GM19372 (cell line): ENCODE measurements around the gene IGSF21.
"Not testable (repeated sequence)": the region's sequence is repeated elsewhere in the genome, so short reads cannot be mapped to it uniquely, and the experiment has no call there.

Source experiments
- ATAC-seq: cut with Tn5 transposase; IDR thresholded peaks from one replicate; pipeline ENCODE4 v1.9.1; 2021; ENCODE audit warnings: mild to moderate bottlenecking, low read depth, moderate library complexity; ENCODE audit not compliant: unreplicated experiment

The IGSF21 gene

DNA sequence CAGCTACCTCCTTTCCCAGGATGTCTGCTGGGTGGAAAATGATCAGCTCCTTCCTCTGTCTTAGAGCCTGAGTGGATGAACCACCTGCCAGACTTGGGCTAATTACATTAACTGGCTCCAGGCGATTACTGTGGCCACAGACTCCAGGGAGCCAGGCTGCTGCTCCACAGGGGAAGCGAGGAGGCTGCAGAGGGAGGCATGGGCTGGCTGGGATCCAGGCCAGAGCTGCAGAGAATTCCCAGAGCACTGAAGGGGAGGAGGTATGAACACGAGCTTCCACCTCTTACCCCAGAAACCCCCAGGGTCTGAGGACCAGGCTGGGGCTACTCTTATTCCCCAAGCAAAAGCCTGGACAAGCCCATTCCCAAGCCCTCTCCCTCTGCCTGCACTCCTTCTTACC, 237.2 kb downstream of the IGSF21 start:
- ATAC-seq, result no peak

GRCh38 chr1:18347559-18347958, 240.0 kb downstream of the IGSF21 start:
- no peak for ATAC-seq

- no peak for ATAC-seq
Measured at GRCh38 chr1:18348354-18348753, 240.8 kb downstream of the IGSF21 start.

DNA sequence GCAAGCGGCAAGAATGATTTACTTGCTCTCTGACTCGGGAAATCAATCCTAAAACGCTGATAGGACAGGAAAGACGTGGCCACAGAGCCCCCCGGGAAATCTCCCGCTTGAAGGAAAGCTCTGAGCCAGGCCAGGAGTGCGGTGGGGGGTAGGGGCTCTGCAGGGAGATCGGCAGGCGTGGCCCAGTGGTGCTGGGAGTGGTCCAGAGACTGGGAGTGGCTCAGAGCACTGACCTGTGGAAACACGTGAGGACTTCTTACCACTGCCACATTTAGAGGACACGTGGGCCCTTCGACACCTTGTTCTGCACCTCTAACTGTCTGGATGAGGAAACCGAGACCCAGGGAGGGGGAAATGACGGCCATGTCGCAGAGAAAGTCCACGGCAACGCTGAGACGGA, 243.1 kb downstream of the IGSF21 start:
- no peak for ATAC-seq

DNA sequence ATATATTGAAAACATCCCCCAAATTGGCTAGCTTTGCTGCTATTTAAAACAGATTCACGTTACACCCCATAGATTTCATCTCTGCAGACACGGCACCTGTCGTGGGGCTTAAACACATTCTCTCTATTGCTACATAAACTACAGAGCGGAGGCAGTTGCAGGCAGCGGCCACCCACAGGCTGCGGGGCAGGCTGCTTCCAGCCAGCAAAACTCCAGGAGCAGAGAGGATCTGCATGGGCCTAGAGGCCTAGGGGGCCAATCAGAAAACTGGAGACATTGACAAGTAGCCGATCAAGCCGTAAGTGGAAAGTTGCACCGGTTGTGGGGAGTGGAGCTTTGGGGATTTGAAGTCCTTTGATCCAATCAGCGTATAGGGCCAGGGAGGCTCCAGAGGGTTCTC, 244.1 kb downstream of the IGSF21 start:
- no peak for ATAC-seq

GRCh38 chr1:18352636-18353265, 245.2 kb downstream of the IGSF21 start:
- ATAC-seq, result no peak

GRCh38 chr1:18353528-18353927, 245.9 kb downstream of the IGSF21 start:
- ATAC-seq, result no peak

DNA sequence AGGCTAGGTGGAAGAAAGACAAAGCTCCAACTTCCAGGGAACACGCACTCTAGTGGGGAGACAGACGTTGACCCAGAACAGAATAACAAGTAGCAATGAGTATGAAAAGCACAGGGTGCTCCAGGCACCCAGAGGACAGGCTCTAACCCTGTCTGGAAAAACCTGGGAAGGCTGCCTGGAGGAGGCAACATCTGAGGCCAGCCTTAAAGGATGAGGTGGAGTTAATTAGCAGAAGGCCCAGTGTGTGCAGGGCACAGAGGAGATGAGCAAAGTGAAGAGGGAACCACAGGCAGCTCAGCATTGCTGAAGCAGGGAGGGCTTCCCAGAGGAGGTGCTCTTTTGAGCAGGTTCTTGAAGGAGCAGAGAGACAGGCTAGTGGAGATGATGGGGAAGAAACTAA, 246.4 kb downstream of the IGSF21 start:
- ATAC-seq, result no peak

- no peak for ATAC-seq
Measured at GRCh38 chr1:18354612-18355011, 247.0 kb downstream of the IGSF21 start.

DNA sequence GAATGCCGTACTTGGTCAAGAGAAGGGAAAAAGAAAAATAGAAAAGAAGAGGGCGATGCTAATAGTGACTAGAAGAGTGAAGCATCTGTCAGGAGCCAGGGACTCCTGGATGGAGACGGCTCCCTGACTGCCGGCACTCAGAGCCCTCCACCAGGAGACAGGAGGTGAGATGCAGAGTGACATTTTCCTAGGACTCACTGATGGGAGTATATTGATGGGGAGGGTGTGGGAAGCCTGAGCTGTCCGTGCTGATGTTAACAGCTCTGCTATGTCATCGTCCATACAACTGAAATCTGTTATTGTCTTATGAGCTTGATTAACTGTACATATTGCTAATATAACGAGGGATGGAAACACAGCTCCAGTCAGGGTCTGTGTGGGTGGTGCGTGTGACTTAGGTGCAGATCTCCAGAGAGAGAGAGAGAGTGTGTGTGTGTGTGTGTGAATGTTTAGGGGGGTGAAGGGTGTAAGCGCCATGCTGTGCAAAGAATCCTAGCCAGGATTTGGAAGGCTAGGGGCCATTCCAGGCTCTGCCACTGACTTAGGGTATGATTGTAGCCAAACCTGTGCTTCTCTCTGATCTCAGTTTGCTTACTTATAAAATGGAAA, 250.1 kb downstream of the IGSF21 start:
- ATAC-seq, result no peak

DNA sequence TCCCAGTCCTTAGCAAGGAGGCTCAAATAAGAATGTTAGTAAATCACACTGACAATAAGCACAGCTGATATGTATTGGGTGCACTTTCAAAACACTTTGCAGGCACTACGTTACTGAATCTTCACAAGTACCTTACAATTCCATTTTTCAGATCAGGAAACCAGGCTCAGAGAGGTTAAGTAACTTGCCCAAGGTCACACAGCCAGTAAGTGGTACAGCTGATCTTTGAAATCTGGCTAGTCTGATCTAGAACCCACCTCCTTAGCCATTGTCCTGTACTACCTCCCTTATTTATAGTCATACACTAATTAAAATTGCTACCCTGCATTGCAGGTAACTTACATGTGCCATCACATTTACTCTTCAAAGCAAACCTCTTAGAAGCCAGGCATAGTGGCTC, 251.0 kb downstream of the IGSF21 start:
- ATAC-seq, result no peak

GRCh38 chr1:18360251-18360650, 252.7 kb downstream of the IGSF21 start:
- no peak for ATAC-seq

- ATAC-seq, result no peak
Measured at GRCh38 chr1:18362150-18362549, 254.6 kb downstream of the IGSF21 start.

DNA sequence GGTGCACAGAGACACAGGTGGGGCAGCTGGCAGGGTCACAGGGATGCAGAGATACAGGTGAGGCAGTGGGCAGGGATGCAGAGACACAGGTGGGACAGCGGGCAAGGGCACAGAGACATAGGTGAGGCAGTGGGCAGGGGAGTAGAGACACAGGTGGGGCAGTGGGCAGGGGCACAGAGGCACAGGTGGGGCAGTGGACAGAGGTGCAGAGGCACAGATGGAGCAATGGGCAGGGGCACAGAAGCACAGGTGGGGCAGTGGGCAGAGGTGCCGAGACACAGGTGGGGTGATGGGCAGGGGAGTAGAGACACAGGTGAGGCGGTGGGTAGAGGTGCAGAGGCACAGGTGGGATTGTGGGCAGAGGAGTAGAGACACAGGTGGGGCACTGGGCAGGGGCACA, 255.8 kb downstream of the IGSF21 start:
- no peak for ATAC-seq

DNA sequence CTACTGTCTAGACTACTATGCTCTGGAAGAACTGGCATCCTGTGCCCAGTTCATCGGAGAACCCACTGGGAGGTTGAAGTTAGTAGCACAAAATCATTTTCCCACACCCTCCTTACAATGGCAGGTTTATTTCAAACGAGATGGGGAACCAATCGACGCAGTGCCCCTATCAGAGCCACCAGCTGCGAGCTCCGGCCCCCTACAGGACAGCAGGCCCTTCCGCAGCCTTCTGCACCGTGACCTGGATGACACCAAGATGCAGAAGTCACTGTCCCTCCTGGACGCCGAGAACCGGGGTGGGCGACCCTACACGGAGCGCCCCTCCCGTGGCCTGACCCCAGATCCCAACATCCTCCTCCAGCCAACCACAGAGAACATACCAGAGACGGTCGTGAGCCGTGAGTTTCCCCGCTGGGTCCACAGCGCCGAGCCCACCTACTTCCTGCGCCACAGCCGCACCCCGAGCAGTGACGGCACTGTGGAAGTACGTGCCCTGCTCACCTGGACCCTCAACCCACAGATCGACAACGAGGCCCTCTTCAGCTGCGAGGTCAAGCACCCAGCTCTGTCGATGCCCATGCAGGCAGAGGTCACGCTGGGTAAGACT, 257.6 kb downstream of the IGSF21 start:
- ATAC-seq, result no peak

- not testable (repeated sequence) for ATAC-seq
Measured at GRCh38 chr1:18372505-18372904, 264.9 kb downstream of the IGSF21 start.

- ATAC-seq, result no peak
Measured at GRCh38 chr1:18373151-18373550, 265.6 kb downstream of the IGSF21 start.

DNA sequence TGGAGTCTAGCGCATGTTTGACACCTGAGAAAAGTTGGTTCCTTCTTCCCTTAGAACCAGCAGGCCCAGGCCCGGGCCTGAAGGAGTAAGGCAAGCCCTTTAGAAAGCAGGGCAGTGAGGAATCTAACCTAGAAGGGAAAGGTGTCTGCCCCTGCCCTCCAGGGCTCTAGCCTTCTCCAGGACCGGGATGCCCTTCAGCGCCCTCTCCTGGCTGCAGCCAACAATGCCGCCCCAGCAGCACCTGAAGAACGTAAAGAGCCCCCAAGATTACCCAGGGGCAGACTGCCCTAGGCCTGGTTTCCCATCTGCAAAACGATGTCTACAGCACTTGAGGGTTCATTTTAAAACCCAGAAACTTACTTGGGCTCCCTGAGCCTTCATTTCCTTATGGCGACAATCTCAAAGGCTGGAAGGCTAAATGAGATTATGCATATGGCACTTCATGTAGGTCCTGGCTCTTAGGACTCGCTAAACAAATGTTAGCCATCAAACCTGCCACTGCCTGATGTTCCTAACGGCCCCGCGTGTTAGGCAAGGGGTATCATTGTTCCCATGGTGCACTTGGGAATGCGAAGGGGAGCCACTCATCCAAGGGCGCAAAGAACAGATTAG, 266.4 kb downstream of the IGSF21 start:
- no peak for ATAC-seq

DNA sequence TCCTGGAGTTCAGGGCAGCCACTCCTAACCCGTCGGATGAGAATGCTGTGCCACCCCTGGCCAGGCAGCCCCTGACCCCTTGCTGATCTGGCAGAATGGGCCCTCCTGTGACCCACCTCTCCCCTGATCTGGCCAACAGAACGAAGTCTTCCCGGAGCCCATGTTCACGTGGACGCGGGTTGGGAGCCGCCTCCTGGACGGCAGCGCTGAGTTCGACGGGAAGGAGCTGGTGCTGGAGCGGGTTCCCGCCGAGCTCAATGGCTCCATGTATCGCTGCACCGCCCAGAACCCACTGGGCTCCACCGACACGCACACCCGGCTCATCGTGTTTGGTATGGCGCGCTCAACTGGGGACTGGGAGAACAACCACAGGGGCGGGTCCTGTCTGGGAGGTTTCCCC, 269.1 kb downstream of the IGSF21 start:
- ATAC-seq, result no peak

DNA sequence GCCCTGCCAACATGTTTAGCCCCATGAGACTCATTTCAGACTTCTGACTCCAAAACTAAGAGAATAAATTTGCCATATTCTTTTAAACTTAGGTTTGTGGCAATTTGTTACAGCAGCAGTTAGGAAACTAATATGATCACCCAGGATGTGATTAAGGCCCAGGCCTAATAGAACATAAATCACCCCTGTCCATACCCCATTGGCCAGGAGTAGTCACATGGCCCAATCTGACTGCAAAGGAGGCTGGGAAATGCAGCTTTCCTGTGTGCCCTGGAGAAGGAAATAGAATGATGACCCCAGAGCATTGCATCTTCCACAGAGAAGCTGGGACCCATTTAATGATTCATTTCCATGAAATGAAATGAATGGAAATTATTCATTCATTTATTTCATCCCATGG, 272.7 kb downstream of the IGSF21 start:
- ATAC-seq, result no peak

DNA sequence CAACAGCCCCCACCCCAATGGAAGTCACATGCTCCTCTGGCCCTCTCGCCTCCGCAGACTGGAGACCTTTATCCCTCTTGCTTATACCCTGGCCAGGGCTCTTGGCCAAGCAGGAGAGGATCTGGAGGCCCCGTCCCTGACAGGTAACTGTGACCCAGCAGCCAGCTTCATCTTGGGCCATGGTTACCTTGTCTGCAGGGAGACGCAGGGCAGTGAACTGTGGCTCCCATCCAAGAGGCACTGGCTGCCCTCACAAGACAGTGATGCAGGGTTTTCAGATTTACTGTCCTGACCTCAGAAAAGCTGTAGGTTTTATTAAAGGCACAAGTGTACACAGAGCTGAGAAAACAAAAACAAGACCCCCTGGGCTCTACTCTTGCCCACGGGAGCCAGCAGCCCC, 276.5 kb downstream of the IGSF21 start:
- no peak for ATAC-seq

- ATAC-seq, result no peak
Measured at GRCh38 chr1:18384471-18384870, 276.9 kb downstream of the IGSF21 start.
